ENCODE results near the gene TRMT10C.

- TF ChIP-seq EZH2 (IDR thresholded peaks at IDR 0.05; ENCODE audit: borderline replicate concordance, low read depth, low read length, poor library complexity, severe bottlenecking) (no peak), CTCF (conservative IDR thresholded peaks at IDR 0.05; ENCODE audit: low read depth, low read length) (no peak)
Measured at GRCh38 chr3:101533603-101533968, 28.1 kb upstream of the TRMT10C start.
